HG03175 (cell line): ENCODE results near the gene GNB1L.
"Not testable (repeated sequence)": the region's sequence is repeated elsewhere in the genome, so short reads cannot be mapped to it uniquely, and the experiment has no call there.

Source experiments
- ATAC-seq: cut with Tn5 transposase; IDR thresholded peaks from one replicate; pipeline ENCODE4 v1.9.1; 2021; ENCODE audit warnings: mild to moderate bottlenecking, moderate library complexity; ENCODE audit not compliant: unreplicated experiment

Gene GNB1L

DNA sequence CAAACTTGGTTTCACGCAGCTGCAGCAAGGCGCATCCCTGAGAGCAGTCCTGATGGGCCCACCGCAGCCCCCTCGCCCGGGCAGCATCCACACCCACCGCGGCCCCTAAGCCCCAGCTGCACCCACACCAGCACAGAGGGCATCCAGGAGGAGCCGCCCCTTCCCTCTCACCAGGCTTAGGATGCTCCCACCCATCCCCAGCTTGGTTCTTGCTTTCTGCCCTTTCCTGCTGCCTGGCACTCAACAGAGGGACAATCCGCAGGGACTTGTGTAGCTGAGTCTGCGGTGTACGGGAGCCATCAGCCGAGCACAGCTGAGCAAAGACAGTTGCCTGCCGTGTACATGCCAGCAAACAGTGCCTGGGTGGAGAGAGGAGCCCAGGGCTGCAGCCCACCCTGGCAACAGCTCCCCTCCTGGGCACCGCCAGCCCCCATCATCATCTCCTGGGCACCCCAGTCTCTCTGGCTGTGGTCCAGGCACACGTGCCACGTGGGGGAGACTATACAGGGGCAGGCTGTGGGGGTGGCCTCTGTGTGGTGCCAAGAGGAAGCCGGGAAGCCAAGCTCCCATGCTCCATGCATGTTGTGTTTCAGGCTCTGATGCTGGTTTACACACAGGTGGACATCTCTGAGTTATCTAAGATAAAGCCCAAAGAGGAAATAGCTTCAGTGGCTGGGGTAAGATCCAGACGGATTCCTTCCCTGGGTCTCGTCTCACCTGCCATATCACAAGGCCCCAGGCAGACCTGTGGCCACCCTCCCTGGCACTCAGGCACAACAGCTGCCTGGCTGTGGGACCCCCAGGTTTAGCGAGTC, 36.0 kb upstream of the GNB1L start:
- no peak for ATAC-seq

DNA sequence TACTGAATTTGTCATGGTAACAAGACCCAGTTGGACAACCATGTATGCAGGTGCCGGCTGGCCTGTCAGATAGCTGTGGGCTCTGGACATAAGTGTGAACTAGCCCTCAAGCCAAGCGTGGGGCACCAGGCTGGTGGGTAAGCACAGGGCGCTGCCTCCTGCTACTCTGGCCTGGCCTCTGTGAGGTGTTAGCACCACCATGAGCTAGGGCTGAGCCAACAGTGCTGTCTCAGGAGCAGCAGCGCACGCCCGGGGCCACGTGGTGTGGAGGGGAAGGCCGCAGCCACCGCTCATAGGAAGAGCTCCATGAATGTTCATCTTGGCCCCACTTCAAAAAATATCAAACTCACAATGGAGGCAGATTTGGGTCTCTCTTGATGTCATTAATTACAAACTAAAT, 35.3 kb upstream of the GNB1L start:
- no peak for ATAC-seq

DNA sequence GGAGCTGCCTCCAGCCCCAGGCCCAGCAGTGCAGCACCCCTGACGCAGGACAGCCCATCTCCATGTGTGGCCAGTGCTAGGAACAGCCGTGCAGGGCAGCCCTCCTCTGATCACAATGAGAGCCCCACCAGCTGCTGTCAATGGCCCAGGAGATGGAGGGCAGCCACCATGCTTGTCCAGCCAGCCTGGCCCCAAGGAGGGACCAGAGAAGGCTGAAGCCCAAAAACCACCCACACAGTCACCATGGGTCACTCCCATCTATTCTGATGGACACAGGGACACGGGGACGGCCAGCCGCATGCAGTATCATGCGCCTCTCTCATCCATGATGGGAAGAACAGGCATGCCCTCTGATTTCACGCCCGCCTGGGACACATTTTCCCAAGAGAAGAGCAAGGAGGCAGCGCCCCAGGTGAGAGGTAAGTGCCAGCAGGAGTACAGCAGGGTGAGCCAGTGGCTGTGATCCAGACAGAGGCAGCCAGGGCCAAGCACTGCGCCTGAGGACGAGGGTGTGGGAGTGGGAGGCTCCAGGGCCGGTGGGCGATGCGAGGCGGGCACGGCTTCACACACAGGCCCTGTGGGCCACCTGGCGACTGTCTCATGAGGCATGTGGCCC, 33.6 kb upstream of the GNB1L start:
- no peak for ATAC-seq

DNA sequence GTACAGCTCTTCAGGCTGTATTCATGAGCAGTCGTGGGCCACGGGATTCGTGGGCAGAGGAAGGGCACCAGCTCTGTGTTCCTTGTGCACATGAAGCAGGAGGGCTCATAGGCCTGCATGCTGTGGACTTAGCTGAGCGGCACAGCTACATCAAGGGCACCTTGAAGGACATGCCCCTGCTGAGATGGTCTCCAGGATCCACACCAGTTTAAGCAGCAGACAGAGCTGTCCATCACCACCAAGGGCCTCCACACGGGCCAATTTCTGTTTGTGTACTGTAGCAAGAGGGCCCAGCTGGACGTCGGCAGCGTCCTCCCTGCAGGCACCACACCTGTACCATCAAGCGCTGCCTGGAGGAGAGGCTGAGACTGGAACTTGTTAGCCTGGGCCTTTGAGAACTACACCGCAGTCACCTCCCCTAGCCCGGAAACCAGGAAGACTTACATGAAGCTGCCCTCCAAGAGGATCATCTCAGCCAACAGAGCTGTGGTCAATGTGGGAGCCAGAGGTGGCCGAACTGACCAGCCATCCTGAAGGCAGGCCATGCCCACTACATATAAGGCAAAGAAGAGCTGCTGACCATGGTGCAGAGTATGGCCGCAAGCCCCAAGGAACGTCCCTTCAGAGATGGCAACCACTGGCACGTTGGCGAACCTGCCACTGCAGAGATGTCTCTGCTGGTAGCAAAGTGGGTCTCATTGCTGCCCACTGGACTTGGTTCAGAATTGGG, 32.7 kb upstream of the GNB1L start:
- ATAC-seq: no peak

DNA sequence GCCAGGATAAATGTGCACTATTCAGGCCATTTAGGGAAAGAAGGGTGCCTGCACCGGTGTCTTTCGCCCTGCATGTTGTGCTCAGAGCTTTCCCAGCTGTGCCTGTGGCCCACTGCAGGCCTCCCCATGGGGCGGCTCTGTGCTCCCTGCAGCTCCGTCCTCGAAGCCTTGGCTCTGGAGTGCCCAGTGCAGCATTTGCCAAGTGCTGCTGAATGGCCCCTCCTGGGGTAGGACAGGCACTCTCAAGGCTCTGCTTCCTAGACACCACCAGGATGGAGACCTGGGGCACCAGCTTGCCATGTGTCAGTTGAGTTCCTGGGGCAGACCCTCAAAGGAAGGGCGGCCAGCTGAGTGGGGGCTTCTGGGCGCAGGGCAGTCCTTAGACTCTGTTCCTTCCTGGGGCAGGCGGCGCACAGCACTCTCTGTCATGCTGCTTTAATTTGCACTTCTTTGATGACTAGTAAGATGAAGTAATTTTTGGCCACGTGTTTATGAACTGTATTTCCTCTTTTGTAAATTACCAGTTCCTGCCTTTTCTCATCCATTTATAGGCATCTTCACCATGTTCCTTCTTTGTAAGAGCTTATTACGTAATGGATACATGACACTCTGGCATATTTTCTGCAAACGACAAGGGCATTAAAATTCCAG, 32.1 kb upstream of the GNB1L start:
- no peak for ATAC-seq

DNA sequence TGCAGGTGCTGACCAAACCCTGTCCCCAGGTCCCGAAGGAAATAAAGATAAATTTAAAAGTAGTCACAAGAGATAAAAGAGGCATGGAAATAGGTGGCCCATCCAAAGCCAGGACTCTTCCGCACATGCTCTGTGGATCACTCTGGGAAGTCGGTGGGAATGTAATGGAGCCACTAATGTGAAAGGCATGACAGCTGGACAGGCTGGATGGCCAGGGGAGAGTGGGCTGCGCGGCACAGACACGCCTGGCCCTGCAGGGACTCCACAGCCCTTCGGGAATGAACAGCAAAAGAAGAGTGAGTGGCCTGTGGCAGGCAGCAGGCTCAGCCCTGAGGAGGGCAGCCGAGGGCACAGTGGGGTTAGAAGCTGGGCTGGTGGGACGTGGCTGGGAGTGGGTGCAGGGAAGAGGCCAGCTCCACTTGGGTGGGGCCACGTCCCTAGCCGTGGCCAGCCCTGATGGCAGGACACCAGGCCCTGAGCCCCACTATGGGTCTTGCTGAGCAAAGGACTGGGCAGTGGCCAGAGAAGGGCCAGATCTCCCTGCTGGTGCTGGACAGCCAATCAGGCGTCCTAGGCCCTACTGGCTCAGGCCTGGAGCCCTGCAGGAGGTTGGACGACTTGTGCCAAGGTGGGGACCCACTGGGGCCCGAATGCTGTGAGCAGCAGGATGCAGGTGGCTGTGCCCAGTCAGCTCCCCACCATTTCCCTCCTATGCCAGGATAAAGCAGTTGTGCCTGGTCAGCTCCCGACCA, 31.3 kb upstream of the GNB1L start:
- ATAC-seq: no peak

DNA sequence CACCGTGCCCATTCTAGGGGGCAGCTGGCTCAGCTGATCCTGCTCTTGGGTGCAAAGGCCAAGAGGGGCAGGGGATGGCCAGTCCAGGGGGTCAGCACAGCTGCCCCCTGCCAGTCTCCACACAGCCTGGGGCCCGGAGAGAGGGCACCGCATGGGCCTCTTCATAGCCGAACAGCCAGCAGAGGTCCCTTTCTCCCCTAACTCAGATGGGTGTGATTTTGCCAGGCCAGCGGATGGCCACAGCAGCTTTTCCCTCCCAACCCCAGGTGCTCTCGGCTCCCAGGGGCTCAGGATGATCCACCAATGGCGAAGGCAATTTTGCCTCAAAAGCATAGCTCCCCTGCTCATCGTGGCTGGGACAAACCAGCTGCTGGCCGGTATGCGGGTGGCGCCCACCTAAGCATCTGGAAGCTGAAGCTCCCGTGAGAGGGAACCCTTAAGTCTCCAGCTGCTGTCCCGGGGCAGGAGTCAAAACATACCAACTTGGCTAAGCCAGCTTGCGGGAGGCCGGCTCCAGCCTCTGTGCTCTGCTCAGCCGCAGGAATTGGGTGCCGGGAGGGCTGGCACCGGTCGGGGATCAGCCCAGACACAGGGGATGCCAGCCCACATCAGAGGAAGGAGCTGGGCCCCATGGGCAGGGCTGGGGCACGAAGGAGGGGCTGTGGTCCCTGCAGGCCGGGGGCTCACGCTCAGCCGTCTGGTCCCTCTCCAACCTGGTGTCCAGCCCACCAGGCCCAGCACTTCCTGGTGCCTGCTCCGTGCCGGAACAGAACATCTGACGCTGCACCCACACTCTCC, 30.5 kb upstream of the GNB1L start:
- no peak for ATAC-seq

DNA sequence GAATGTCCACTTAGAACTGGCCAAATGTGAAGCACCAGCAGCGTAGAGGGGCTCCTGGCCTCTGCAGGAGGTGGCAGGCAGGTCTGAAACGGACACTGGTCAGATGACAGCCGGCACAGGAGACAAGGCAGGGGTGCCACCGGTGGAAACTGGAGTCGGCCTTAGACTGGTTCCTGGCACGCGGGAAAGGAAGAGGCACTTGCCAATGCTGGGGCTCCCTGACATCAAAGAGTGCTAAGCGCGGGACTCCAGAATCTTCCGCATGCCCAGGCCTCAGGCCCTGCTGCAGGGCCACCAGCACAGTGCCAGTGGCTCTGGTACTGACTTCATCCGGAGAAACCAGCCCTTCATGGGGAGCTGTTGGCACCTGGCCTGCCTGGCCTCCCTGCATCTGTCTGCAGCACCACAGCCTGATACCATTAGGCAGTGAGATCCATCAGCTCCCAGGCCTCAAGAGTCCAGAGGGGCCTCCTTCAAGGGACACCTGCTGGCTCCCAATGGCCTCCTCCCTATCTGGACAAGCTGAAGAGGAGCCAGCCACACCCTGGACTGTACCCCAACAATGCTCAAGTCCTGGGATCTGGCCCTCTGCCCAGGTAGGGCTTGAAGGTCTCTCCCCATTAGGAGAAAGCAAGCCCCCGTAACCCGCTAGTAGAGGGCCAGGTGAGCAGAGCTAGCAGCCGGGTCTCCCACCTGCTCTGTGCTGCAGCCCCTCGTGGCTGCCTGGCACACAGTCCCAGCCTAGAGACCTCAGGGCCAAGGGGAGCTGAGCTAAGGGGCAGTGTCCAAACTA, 29.7 kb upstream of the GNB1L start:
- no peak for ATAC-seq

DNA sequence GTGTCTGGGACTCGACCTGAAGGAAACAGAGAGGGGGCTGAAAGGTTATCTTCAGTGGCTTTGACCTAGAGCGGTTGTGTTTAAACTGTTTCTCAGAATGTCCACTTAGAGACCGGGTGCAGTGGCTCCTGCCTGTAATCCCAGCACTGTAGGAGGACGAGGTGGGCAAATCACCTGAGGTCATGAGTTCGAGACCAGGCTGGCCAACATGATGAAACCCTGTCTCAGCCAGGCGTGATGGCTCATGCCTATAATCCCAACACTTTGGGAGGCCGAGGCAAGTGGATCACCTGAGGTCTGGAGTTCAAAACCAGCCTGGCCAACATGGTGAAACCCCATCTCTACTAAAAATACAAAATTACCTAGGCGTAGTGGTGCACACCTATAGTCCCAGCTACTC, 28.8 kb upstream of the GNB1L start:
- not testable (repeated sequence) for ATAC-seq

DNA sequence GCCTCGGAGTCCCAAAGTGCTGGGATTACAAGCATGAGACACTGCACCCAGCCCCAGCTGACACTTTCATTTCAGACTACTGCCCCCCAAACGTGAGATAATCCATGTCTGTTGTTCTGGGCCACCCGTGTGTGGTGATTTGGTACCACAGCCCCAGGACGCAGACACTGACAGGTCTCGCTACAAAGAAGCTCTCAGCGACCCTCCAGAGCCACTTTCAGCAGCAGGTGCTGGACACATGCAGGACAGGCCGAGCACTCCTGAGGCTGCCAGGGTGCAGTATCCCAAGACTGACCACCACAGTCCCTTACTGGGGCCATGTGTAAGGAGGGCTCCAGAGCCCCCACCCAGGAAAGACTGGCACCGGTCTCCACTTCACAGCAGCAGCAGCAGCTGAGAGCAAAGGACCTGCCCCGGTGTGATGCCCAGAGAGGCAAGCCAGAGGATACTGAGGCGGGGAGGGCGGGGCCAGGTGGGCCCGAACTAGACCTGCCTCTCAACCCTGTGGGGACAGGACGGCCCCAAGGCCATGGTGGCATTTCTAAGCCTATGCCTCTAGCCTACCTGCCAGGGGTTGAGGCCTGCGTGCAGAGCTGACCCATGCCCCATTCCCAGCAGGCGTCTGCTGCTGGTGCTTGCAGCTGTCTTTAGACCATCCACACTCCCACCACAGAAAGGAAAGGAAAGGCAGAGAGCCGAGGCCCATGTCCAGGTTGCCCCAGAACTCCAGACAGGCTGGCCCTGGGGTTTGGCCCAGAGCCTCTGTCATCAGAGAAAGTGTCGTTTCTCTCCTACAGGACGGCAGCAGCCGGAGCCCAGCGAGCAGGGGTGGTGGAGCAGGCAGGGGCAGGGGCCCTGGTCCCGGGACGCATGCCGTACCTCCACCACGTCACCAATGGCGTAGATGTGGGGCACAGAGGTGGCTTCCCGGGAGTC, 28.0 kb upstream of the GNB1L start:
- ATAC-seq: no peak

DNA sequence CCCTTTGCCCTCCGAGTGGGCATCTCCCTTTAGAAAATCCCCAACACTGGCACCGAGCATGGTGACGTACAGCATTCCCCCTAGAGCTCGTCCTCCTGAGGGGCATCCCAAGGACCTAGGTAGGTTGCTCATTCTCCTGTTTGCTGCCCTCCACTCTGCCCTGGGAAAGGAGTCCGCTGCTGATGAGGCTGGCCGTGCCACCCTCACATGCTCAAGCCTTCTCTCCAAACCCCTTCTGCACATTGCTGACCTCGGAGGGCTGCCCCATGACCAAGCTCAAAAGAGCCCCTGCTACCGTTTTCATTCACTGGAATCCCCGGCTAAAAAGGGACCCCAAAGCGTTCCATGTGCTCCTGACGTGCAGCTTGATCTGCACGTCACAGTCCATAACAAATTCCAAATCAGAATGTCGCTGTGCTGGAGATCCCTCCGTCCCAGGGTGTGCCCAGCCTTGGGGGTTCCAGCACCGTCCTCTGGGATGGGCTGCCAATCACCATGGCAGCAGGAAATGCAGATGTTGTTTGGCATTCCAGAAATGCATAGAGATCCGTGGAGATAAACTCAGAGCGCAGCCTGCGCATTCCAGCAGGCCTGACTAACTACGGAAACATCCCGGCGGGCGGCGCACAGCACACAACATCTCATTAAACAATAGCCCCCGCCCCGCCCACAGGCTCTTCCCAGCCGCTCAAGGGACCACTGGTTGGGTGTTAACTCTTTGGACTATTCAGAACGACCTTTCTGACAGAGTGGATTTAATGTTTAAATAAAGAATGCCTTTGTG, 26.3 kb upstream of the GNB1L start:
- ATAC-seq: no peak

DNA sequence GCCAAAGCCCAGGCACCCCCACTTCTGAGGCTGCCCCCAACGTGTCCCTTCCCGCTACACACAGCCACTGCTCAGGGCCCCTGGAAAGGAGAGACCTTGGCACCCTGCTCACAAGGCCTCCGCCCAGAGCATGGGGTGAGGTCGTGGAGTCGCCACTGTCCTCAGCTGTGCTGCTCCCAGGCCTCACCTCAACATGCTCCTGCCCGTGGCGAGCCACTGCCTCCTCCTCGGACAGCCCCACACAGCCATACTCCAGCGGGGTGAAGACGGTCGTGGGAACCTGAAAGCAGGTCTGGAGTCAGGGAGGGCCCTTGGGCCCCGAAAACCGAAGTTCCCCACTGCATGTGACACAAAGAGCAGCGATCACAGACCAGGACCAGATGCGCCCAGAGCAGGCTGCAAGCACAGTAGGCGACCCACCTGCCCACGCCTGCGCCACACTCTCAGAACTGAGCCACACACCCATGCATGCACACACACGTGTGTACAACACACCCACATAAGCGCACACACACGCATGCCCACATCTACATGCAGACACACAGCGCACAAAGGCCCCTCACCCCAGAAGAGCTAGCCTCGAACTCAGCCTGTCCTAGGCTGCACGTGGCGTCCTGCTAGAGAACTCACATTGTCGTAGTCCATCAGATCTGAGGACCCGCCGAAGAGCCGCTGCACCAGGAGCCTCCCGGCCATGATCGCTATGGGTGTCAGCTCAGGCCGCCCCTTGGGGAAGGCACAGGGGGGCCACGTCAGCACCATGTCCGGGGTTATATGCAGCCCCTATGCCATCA, 25.5 kb upstream of the GNB1L start:
- ATAC-seq: no peak

DNA sequence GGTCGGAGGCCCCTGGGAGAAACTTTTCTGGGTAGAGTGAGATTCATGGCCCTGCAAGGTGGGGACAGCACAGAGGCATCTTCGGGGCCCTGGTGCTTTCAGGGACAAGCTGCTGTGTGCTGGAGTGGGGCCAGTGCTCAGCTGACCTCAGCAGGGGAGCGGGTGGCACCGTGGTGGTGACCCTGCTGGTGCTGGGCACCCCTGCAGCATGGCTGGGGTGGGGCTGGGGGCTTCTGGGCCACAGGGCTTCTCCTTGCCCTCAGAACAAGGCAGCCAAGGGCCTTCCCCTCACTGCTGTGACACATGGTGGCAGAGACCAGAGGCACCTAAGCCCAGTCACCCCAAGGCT, 24.9 kb upstream of the GNB1L start:
- ATAC-seq: no peak

DNA sequence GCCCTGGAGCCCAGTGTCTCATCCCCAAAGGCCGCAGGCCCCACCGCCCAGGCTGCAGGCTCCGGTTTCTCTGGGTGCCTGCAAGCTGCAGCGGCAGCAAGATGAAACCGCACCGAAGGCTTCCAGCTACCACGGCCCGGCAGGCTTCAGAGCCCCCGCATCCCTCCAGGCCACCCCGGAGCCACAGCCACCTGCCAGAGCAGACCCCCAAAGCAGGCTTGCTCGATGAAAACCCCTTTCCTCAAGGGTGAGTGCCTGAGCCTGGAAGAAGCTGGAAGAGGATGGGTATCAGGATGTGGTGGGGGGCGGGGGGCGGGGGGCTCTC, 24.5 kb upstream of the GNB1L start:
- ATAC-seq: no peak

DNA sequence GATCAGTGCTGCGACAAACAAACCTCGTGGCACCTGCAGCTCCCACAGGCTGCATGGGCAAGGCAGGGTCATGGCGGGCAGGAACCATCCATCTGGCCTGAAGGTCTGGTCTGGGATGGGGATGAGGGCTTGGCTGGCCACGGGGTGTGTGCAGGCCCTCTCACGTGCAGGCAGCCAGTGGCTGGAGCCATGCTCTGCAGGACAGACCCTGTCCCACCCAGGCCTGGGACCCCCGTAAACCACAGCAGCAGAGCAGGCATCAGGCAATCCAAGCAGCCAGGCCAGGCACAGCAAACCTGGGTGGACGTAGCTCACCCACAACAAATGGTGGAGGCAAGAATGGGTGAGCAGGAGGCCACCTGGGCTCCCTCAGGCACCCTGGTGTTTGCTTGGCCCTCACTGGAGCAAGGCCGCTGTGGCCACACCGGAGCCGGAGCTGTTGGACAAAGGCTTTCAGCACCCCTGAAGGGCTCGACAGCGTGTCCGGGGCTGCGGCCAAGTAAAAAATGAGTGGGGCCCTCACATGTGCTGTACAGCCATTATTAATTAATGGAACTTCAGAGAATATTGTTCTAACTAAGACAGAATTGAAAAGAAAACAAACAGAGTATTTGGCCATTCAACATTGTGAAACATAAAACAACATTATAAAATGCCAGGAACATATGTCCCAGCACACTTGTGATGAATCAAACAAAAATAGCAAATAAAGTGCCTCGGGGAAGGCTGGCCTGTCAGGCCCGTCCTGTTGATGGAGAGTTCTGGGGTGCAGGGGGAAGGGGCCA, 24.0 kb upstream of the GNB1L start:
- ATAC-seq: no peak
